ENCODE data around the gene PWWP2A.
A peak's percentile ranks its signal among the peaks of the same experiment; 100 is the strongest.

Gene PWWP2A

GRCh38 chr5:160090059-160090458 is 29.2 kb downstream of the PWWP2A start:
- TF ChIP-seq, protein P1, sequence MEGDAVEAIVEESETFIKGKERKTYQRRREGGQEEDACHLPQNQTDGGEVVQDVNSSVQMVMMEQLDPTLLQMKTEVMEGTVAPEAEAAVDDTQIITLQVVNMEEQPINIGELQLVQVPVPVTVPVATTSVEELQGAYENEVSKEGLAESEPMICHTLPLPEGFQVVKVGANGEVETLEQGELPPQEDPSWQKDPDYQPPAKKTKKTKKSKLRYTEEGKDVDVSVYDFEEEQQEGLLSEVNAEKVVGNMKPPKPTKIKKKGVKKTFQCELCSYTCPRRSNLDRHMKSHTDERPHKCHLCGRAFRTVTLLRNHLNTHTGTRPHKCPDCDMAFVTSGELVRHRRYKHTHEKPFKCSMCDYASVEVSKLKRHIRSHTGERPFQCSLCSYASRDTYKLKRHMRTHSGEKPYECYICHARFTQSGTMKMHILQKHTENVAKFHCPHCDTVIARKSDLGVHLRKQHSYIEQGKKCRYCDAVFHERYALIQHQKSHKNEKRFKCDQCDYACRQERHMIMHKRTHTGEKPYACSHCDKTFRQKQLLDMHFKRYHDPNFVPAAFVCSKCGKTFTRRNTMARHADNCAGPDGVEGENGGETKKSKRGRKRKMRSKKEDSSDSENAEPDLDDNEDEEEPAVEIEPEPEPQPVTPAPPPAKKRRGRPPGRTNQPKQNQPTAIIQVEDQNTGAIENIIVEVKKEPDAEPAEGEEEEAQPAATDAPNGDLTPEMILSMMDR (conservative IDR thresholded peaks at IDR 0.05; ENCODE audit: low read depth), result no peak
- POLR2A ChIA-PET (ENCODE audit: low non-redundant PET), result no interaction called here
- CTCF ChIA-PET, result no interaction called here

GRCh38 chr5:160089531-160089930 is 29.7 kb downstream of the PWWP2A start:
- ChIA-PET POLR2A (ENCODE audit: low non-redundant PET) (no interaction called here), CTCF (interaction anchor here (0.7 kb wide), 1 partner anchor 135 kb away, joined by 3 read pairs; no protein-coding TSS in a partner anchor)
- H3K27ac ChIP-seq, result no peak overlapping the region
- TF ChIP-seq, protein P1 (conservative IDR thresholded peaks at IDR 0.05; ENCODE audit: low read depth), result no peak
- no peak for DNase-seq (ENCODE audit: low spot score)

More at GRCh38 chr5:160090059-160090458, 29.2 kb downstream of the PWWP2A start:
- H3K27ac ChIP-seq, result no peak overlapping the region
- no peak for DNase-seq (ENCODE audit: low spot score)

- ChIA-PET POLR2A (ENCODE audit: low non-redundant PET) (no interaction called here), CTCF (interaction anchor here (0.7 kb wide), 1 partner anchor 134 kb away, joined by 3 read pairs; no protein-coding TSS in a partner anchor)
- H3K27ac ChIP-seq, result no peak overlapping the region
- DNase-seq (ENCODE audit: low spot score), result no peak
- TF ChIP-seq, protein P1 (conservative IDR thresholded peaks at IDR 0.05; ENCODE audit: low read depth), result no peak
These were observed 30.4 kb downstream of the PWWP2A start for GRCh38 chr5:160088805-160089204.

- POLR2A ChIA-PET (ENCODE audit: low non-redundant PET), result interaction anchor here (0.7 kb wide), 1 partner anchor 388 kb away, joined by 3 read pairs; no protein-coding TSS in a partner anchor
- DNase-seq (ENCODE audit: low spot score), result no peak
- TF ChIP-seq, protein P1 (conservative IDR thresholded peaks at IDR 0.05; ENCODE audit: low read depth), result no peak
- CTCF ChIA-PET, result interaction anchor here (1.1 kb wide), 1 partner anchor 28 kb away, joined by 3 read pairs; no protein-coding TSS in a partner anchor
- H3K27ac ChIP-seq, result no peak overlapping the region
These were observed 32.1 kb downstream of the PWWP2A start for GRCh38 chr5:160087199-160087598.

DNA sequence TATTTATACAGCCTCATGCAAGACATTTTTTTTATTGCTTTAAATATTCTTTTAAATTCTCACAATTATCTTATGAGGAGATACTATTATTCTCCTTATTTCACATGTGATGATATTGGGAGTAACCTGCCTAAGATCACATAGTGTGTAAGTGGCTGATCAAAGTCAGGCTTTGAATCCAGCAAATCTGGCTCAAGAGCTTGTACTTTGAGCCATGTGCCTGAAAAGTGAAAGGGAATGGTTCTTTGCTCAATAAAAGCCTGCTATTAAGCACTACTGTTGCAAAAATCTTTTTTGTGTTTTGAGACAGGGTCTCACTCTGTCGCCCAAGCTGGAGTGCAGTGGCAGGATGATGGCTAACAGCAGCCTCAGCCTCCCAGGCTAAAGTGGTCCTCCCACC is 35.1 kb downstream of the PWWP2A start:
- TF ChIP-seq, protein P1 (conservative IDR thresholded peaks at IDR 0.05; ENCODE audit: low read depth), result no peak
- DNase-seq (ENCODE audit: low spot score), result no peak
- ChIA-PET CTCF (interaction anchor here (1.1 kb wide), 1 partner anchor 62 kb away, joined by 5 read pairs; no protein-coding TSS in a partner anchor), POLR2A (ENCODE audit: low non-redundant PET) (no interaction called here)
- peak overlapping the region; percentile 56 for H3K27ac ChIP-seq

- ChIA-PET POLR2A (ENCODE audit: low non-redundant PET) (no interaction called here), CTCF (interaction anchor here (0.7 to 1.3 kb wide), 3 partner anchors 62 to 411 kb away, joined by 3 to 6 read pairs (median 5); no protein-coding TSS in a partner anchor)
- no peak overlapping the region for H3K27ac ChIP-seq
- peak; percentile 70 for DNase-seq (ENCODE audit: low spot score)
- TF ChIP-seq, protein P1 (conservative IDR thresholded peaks at IDR 0.05; ENCODE audit: low read depth), result no peak
These were observed 35.7 kb downstream of the PWWP2A start for GRCh38 chr5:160083501-160083900.
